PC-9 (cell line): Measurements from ENCODE around the gene PLA2G4A. TPM values are rescaled to one million over a fixed set of nuclear protein-coding genes. Genes with fewer than 3 reads are reported as not detected.
A peak's percentile ranks its signal among the peaks of the same experiment; 100 is the strongest.

Experiments used
- BruUV-seq: library from RNA; stranded (reverse); fragments of 400-500 nt; replicated peaks from 2 replicates; lab custom pipeline; 2021; lab: Mats Ljungman, UMichigan
- CTCF ChIA-PET: fragments of 300-600 bp; sonication (Branson Sonifier 250); formaldehyde crosslinking; loops from one replicate; lab custom pipeline; 2022; ENCODE audit warnings: antibody characterized with exemption; lab: Charles Lee
- POLR2A ChIA-PET: fragments of 300-600 bp; sonication (Branson Sonifier 250); formaldehyde crosslinking; loops from one replicate; lab custom pipeline; 2022; ENCODE audit warnings: antibody characterized with exemption; ENCODE audit not compliant: unreplicated experiment; lab: Charles Lee
- DNase-seq, 2 experiments: peaks; one replicate each; pipeline versions ENCODE4 v3.0.0 to v3.0.0-alpha.2; 2015 to 2022; ENCODE audit warnings: mixed read lengths in 1 of 2
- H2AFZ ChIP-seq: fragments of 200-600 bp; sonication (generic); 2 replicates; pipeline ENCODE4 v1.8.1; 2017; ENCODE audit warnings: antibody characterized with exemption
- H3F3A ChIP-seq: fragments of 200-600 bp; sonication (generic); 2 replicates; pipeline ENCODE4 v1.8.1; 2017; ENCODE audit warnings: antibody characterized with exemption, mild to moderate bottlenecking, low read depth; ENCODE audit not compliant: insufficient read depth
- H3K27ac ChIP-seq: fragments of 200-600 bp; sonication (generic); 2 replicates; pipeline ENCODE4 v1.6.1; 2016; ENCODE audit warnings: mixed run types
- H3K27me3 ChIP-seq: fragments of 200-600 bp; sonication (generic); 2 replicates; pipeline ENCODE4 v1.6.1; 2016; ENCODE audit warnings: low read depth, mixed run types; ENCODE audit not compliant: insufficient read depth
- H3K36me3 ChIP-seq: fragments of 200-600 bp; sonication (generic); 2 replicates; pipeline ENCODE4 v1.6.1; 2016; ENCODE audit warnings: low read depth, mixed run types
- H3K4me1 ChIP-seq: fragments of 200-600 bp; sonication (generic); replicated peaks from 2 replicates; pipeline ENCODE4 v1.6.1; 2016; ENCODE audit warnings: mixed run types; ENCODE audit not compliant: insufficient read depth
- H3K4me2 ChIP-seq: fragments of 200-600 bp; sonication (generic); 2 replicates; pipeline ENCODE4 v1.6.1; 2017; ENCODE audit warnings: mixed run types
- H3K4me3 ChIP-seq: fragments of 200-600 bp; sonication (generic); 2 replicates; pipeline ENCODE4 v1.6.1; 2016; ENCODE audit warnings: mixed run types
- H3K79me2 ChIP-seq: fragments of 200-600 bp; sonication (generic); 2 replicates; pipeline ENCODE4 v1.6.1; 2017; ENCODE audit warnings: low read depth, mixed run types
- H3K9me2 ChIP-seq: fragments of 200-600 bp; sonication (generic); 2 replicates; pipeline ENCODE4 v1.8.1; 2017; ENCODE audit warnings: mild to moderate bottlenecking; ENCODE audit not compliant: insufficient read depth
- H3K9me3 ChIP-seq: fragments of 200-600 bp; sonication (generic); 2 replicates; pipeline ENCODE4 v1.8.1; 2016; ENCODE audit warnings: low read depth; ENCODE audit not compliant: insufficient read depth
- H4K20me1 ChIP-seq: fragments of 200-600 bp; sonication (generic); 2 replicates; pipeline ENCODE4 v1.8.1; 2017; ENCODE audit not compliant: insufficient read depth
- EZH2 ChIP-seq: fragments of 200-600 bp; sonication (generic); IDR thresholded peaks from 2 replicates; pipeline ENCODE4 v1.8.0; 2017; ENCODE audit warnings: antibody characterized with exemption, low read depth
- intact Hi-C: fragments of 100-400 bp; cut with micrococcal nuclease; formaldehyde crosslinking; loops from one replicate; pipeline ENCODE4 v1.10.0; 2022; ENCODE audit not compliant: unreplicated experiment
- total RNA-seq: library from RNA; stranded (reverse); gene quantifications from 2 replicates; pipeline ENCODE4 v1.2.3, GENCODE V29; 2021
- TF ChIP-seq, protein P1 (sequence below): fragments of 200-600 bp; sonication (generic); conservative IDR thresholded peaks from 2 replicates; pipeline ENCODE4 v1.6.1; 2017; ENCODE audit warnings: mixed run types, antibody characterized with exemption, mild to moderate bottlenecking, moderate library complexity

PLA2G4A gene
- total RNA-seq, 1 experiment from 2014 or later = 3.3 TPM

DNA sequence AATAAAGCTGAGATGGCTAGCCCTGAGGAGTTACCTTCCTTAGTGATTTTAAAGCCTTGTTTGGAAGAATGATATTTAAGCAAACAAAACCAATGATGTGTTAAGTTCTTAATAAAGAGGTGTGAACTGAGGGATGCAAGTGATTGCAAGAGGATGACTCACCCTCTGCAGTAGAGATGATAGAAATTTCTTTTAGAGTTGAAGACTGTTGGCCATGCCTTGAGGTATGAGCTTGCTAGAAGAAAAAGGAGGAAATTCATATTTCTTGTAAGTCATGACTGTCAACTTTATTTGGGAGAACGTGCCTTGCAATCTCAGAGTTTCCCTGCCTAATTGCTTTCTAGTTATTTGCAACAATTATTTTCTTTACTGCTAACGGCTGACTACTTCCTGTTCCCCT, 94.7 kb downstream of the PLA2G4A start:
- H3K36me3 ChIP-seq = no peaks in the 10 kb centered on the region
- DNase-seq = no peak
- H3K4me3 ChIP-seq = no peak overlapping the region
- no peak overlapping the region for H3K4me2 ChIP-seq
- H3K9me2 ChIP-seq = no peaks in the 10 kb centered on the region
- ChIA-PET POLR2A (no interaction called here), CTCF (no interaction called here)
- no TSS peak for BruUV-seq
- no peaks in the 10 kb centered on the region; the same call in 1 of the 2 replicates for H3K4me1 ChIP-seq
- no peaks in the 10 kb centered on the region for H3F3A ChIP-seq
- no peak overlapping the region for H2AFZ ChIP-seq
- H4K20me1 ChIP-seq = no peaks in the 10 kb centered on the region
- intact Hi-C loops = no loop called here
- H3K79me2 ChIP-seq = no peaks in the 10 kb centered on the region
- H3K27ac ChIP-seq = no peak overlapping the region
- H3K27me3 ChIP-seq = no peaks in the 10 kb centered on the region
- TF ChIP-seq, protein P1, sequence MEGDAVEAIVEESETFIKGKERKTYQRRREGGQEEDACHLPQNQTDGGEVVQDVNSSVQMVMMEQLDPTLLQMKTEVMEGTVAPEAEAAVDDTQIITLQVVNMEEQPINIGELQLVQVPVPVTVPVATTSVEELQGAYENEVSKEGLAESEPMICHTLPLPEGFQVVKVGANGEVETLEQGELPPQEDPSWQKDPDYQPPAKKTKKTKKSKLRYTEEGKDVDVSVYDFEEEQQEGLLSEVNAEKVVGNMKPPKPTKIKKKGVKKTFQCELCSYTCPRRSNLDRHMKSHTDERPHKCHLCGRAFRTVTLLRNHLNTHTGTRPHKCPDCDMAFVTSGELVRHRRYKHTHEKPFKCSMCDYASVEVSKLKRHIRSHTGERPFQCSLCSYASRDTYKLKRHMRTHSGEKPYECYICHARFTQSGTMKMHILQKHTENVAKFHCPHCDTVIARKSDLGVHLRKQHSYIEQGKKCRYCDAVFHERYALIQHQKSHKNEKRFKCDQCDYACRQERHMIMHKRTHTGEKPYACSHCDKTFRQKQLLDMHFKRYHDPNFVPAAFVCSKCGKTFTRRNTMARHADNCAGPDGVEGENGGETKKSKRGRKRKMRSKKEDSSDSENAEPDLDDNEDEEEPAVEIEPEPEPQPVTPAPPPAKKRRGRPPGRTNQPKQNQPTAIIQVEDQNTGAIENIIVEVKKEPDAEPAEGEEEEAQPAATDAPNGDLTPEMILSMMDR = no peak
- TF ChIP-seq EZH2 = no peak
- no peaks in the 10 kb centered on the region for H3K9me3 ChIP-seq

DNA sequence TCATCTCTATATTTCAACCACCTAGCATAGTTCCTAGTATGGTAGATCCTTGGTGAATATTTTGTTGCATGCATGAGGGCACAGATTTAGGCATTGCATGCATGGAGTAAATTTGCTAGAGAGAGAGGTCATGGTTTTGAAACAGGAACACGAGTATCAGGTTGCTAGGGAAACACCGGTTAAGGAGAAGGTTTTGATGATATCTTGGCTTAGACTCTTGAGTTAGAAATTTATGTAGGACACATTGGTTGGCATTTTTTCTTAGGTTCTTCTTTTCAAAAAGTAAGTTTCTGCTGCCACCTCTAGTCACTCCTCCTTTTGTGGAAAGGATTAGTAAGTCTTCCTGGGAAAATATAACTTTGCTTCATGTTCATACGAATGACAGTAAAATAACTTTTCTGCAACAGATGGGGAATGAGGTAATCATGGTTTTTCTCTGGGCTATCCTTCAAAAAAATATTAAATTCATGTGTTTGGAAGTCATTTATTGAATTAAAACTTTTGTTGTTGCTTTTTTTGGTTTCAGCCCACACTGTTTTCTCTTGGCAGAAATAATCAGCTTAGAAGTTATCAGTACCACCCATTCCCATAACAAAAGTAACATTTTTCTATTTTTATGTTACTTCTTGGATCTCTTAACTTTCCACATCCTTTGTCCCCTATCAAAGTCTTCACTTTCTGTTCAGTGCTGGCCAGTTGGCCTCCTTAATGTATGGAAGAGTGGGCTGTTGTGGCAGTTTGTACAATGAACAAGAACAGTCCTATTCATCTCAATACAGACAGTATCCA, 97.3 kb downstream of the PLA2G4A start:
- POLR2A ChIA-PET = no interaction called here
- BruUV-seq = no TSS peak
- H3K36me3 ChIP-seq = no peaks in the 10 kb centered on the region
- no peaks in the 10 kb centered on the region for H3F3A ChIP-seq
- H3K27ac ChIP-seq = no peak overlapping the region
- CTCF ChIA-PET = no interaction called here
- no peak overlapping the region for H3K4me2 ChIP-seq
- H4K20me1 ChIP-seq = no peaks in the 10 kb centered on the region
- no peak for TF ChIP-seq EZH2
- TF ChIP-seq, protein P1 = no peak
- H3K4me1 ChIP-seq = no peaks in the 10 kb centered on the region; the same call in 1 of the 2 replicates
- DNase-seq = no peak
- H3K79me2 ChIP-seq = no peaks in the 10 kb centered on the region
- no peak overlapping the region for H2AFZ ChIP-seq
- intact Hi-C loops = loop anchor here (5.0 kb wide), 1 partner anchor 99 kb away; the partner anchor contains the start of gene PLA2G4A
- H3K9me3 ChIP-seq = no peaks in the 10 kb centered on the region
- no peak overlapping the region for H3K4me3 ChIP-seq
- H3K9me2 ChIP-seq = no peaks in the 10 kb centered on the region
- H3K27me3 ChIP-seq = no peaks in the 10 kb centered on the region

DNA sequence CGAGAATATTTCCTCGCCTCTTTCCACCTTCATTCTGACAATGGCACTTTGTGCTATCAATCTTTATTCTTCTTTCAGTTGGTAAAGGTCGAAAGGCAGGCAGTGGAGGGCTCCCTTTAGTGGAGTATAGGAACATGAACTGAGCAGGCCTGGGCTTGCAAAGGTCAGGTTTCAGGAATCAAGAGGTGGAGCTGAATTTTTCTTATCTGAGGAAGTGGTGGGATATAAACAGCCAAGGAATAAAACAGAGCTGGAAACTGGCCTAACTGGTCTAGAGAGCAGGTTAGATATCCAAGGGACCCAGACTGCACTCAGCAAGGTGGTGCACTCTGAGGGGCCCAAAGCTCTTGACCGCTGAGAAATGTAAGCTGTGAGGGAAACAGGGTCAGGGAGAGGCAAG, 99.1 kb downstream of the PLA2G4A start:
- CTCF ChIA-PET = interaction anchor here (0.6 kb wide), 1 partner anchor 22 kb away, joined by 3 read pairs; no protein-coding TSS in a partner anchor
- no peaks in the 10 kb centered on the region for H4K20me1 ChIP-seq
- H3K4me1 ChIP-seq = no peaks in the 10 kb centered on the region; the same call in 1 of the 2 replicates
- H3K9me2 ChIP-seq = no peaks in the 10 kb centered on the region
- H3K4me2 ChIP-seq = no peak overlapping the region
- intact Hi-C loops = loop anchor here (5.0 kb wide), 1 partner anchor 101 kb away; the partner anchor contains the start of gene PLA2G4A
- no peaks in the 10 kb centered on the region for H3F3A ChIP-seq
- H3K27me3 ChIP-seq = no peaks in the 10 kb centered on the region
- TF ChIP-seq EZH2 = no peak
- TF ChIP-seq, protein P1 = no peak
- no peak overlapping the region for H3K27ac ChIP-seq
- BruUV-seq = no TSS peak
- H3K9me3 ChIP-seq = no peaks in the 10 kb centered on the region
- POLR2A ChIA-PET = no interaction called here
- H3K79me2 ChIP-seq = no peaks in the 10 kb centered on the region
- H3K4me3 ChIP-seq = no peak overlapping the region
- no peaks in the 10 kb centered on the region for H3K36me3 ChIP-seq
- no peak overlapping the region for H2AFZ ChIP-seq
- peak in 1 of 2 experiments; percentile 41 for DNase-seq
